Urinary bladder (tissue), 2 donors: ENCODE measurements around the gene CBR4. TPM values are rescaled to one million over a fixed set of nuclear protein-coding genes. Genes with fewer than 3 reads are reported as not detected.

Source experiments
- polyA plus RNA-seq: library from polyadenylated mRNA; stranded (reverse); fragments of 200-250 nt; gene quantifications from one replicate; pipeline ENCODE4 v1.2.3, GENCODE V29; 2013
- small RNA-seq: library from RNA; depleted of rRNA; stranded (forward); fragments of <200 nt; gene quantifications from one replicate; pipeline ENCODE3, GENCODE V24; 2014
- total RNA-seq: library from RNA; depleted of rRNA; stranded (reverse); fragments of >200 nt; gene quantifications from one replicate; pipeline ENCODE4 v1.2.3, GENCODE V29; 2014
- donor health status: healthy.

Gene CBR4
- total and polyA plus RNA-seq, 2 donors, result 9.6 to 41.2 TPM

Small RNA genes lying within 50 kb of the gene (small RNA-seq; reads per million reads assigned to genes)
- 4.0 reads per million, percentile 91 among the genes with 10 or more reads in this experiment for gene RNY4P17
